Ureter (tissue), 1 donor: ENCODE measurements around the gene ECT2L. TPM values are rescaled to one million over a fixed set of nuclear protein-coding genes. Genes with fewer than 3 reads are reported as not detected.
"Not testable (repeated sequence)": the region's sequence is repeated elsewhere in the genome, so short reads cannot be mapped to it uniquely, and the experiment has no call there.

Experiments used
- DNase-seq: peaks from one replicate; pipeline ENCODE4 v3.0.0-alpha.2; 2020; ENCODE audit warnings: low spot score
- total RNA-seq: library from RNA; stranded (reverse); gene quantifications from one replicate; pipeline ENCODE4 v1.2.4, GENCODE V29; 2023
- donor health status: DM: yes; HTN: yes; CAD: no.

The ECT2L gene
- total RNA-seq, 1 donor from 2014 or later, result 0.18 TPM

DNA sequence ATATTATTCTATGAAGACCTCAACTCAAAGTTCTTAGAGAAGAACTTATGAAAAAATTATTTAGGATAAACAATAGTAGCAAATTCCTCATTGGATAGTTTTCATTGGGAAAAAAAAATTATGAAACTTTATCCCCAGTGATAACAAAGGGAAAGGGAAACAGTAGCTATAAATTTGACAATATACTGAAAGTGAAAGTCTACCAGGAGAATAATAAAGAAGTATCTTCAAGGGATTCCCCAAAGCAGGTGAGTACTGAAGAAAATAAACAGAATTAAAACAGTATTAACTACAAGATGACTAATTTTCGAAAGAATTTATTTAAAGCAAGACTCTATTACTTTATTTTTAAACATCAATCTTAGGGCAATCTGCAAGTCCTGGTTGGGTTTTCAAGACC is 135.8 kb downstream of the ECT2L start:
- DNase-seq, result no peak

GRCh38 chr6:138936873-138937272 is 141.0 kb downstream of the ECT2L start:
- DNase-seq, result not testable (repeated sequence)

GRCh38 chr6:138943089-138943625 is 147.3 kb downstream of the ECT2L start:
- DNase-seq, result no peak

GRCh38 chr6:138944412-138944811 is 148.5 kb downstream of the ECT2L start:
- DNase-seq, result no peak

DNA sequence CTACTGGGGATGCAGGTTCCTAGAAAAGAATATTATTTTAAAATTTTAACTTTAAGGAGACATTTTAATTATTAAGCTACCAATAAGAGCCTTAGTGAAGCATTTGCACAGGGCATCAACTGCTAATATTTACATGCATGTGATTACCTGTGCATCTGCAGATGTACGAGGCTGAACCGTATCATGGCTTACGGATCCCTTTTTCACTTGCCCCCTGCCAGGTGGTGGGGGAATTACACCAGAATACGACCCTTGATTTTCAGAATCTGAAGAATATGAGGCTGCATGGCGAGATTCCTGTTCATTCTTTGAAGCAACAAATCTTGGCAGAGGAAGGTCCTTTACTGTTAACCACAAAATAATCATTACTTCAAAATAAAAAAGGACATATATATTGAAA is 149.5 kb downstream of the ECT2L start:
- no peak for DNase-seq

- no peak for DNase-seq
These were observed 152.1 kb downstream of the ECT2L start for GRCh38 chr6:138948004-138948403.

DNA sequence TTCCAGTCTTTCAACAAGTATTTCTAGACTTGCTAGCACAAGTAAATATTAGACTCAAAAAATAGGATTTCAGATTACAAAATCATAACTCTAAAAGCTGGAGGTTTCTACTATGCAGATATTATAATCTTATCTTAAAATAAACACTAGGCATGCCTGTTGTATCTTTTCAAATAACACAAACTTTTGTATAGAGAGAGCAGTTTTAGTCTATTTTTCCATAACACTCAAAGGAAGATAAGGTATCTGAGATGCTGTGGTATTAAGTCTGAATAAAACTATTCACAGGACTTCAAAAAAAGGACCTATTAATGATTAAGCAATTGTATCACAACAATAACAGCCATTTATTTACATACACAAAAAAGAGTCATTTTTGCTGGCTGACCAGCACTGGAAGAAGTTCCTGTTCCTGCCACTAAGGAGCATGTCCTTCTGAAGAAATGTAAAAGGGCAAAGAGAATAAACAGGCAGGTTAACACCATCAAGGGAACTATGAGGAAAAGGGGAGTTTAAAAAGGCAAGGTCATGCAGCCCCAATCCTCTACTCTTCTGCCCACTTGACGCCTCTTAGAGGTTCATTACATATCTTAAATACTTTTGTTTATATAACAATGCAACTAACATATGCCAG is 152.8 kb downstream of the ECT2L start:
- DNase-seq, result no peak

DNA sequence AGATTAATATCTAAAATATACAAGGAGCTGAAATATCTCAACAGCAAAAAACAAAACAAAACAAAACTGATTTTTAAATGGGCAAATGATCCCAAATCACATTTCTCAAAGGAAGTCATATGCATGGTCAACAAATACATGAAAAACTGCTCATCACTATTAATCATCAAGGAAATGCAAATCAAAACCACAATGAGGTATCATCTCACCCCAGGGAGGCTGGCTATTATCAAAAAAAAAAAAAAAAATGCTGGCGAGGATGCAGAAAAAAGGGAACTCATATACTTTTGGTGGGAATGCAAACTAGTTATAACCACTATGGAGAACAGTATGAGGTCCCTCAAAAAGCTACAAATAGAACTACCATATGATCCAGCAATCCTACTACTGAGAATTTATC is 157.6 kb downstream of the ECT2L start:
- no peak for DNase-seq

Other genes with a start within 250 kb of the ECT2L start
- gene CCDC28A, start 22.3 kb upstream of the ECT2L start, total RNA-seq, result 15.7 TPM
- 89.5 TPM for gene REPS1, start 192.2 kb downstream of the ECT2L start, total RNA-seq
- gene ABRACL, start 232.7 kb downstream of the ECT2L start, total RNA-seq, result 42.1 TPM